PFSK-1 (cell line): ENCODE data around the gene SLC2A1.

ENCODE experiments used
- POLR2AphosphoS5 ChIP-seq: IDR thresholded peaks from 2 replicates; pipeline ENCODE4 v1.6.1; 2012; ENCODE audit warnings: low read depth, mild to moderate bottlenecking, control low read depth, low read length, moderate library complexity
- SIN3A ChIP-seq: IDR thresholded peaks from 2 replicates; pipeline ENCODE4 v1.6.1; 2012; ENCODE audit warnings: mild to moderate bottlenecking, low read length, moderate library complexity, borderline replicate concordance; ENCODE audit not compliant: insufficient read depth
- TAF1 ChIP-seq: IDR thresholded peaks from 2 replicates; pipeline ENCODE4 v1.6.1; 2012; ENCODE audit warnings: low read length, control low read depth, borderline replicate concordance; ENCODE audit not compliant: insufficient read depth
- TF ChIP-seq, protein P1 (sequence below), 2 experiments: IDR thresholded peaks; 2 replicates each; pipeline versions ENCODE4 v1.6.1 to v1.8.0; 2011 to 2012; ENCODE audit warnings: low read depth in 2 of 2, low read length in 2 of 2, control low read depth in 1 of 2, inconsistent platforms in 1 of 2, mild to moderate bottlenecking in 1 of 2, moderate library complexity in 1 of 2; ENCODE audit not compliant: insufficient read depth in 1 of 2

DNA sequence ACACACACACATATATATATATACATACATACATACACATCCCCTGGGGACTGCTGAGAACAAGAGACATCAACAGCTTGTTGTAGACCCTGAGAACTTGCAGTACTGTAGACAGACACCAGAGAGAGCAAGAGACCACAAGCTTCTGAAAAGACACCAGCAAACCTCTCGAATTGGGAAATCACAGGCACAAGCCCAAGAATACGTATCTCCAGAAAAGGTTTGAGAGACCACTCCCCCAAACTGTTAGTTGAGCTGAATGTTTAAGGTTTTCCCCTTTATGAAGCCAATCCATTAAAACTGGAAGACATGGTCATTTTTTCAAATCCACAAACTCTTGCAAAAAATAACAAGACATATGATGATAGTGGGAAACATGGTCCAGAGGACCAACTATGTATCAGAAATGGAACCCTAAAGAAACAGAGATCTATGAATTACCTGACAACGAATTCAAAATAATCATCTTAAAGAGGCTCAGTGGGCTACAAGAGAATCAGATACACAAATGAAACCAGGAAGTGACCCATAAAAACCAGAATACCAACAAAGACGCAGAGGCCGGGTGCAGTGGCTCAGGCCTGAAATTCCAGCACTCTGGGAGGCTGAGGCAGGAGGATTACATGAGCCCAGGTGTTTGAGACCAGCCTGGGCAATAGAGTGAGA is 45.1 kb downstream of the SLC2A1 start:
- TF ChIP-seq, protein P1, sequence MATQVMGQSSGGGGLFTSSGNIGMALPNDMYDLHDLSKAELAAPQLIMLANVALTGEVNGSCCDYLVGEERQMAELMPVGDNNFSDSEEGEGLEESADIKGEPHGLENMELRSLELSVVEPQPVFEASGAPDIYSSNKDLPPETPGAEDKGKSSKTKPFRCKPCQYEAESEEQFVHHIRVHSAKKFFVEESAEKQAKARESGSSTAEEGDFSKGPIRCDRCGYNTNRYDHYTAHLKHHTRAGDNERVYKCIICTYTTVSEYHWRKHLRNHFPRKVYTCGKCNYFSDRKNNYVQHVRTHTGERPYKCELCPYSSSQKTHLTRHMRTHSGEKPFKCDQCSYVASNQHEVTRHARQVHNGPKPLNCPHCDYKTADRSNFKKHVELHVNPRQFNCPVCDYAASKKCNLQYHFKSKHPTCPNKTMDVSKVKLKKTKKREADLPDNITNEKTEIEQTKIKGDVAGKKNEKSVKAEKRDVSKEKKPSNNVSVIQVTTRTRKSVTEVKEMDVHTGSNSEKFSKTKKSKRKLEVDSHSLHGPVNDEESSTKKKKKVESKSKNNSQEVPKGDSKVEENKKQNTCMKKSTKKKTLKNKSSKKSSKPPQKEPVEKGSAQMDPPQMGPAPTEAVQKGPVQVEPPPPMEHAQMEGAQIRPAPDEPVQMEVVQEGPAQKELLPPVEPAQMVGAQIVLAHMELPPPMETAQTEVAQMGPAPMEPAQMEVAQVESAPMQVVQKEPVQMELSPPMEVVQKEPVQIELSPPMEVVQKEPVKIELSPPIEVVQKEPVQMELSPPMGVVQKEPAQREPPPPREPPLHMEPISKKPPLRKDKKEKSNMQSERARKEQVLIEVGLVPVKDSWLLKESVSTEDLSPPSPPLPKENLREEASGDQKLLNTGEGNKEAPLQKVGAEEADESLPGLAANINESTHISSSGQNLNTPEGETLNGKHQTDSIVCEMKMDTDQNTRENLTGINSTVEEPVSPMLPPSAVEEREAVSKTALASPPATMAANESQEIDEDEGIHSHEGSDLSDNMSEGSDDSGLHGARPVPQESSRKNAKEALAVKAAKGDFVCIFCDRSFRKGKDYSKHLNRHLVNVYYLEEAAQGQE (IDR thresholded peaks at IDR 0.05; ENCODE audit: insufficient read depth in 1 of 2, low read depth in 2 of 2, low read length in 2 of 2), result no peak
- no peak for TF ChIP-seq POLR2AphosphoS5
- TF ChIP-seq SIN3A, result no peak
- TF ChIP-seq TAF1, result no peak
